Measurements from ENCODE around the gene PLCG1. TPM values are rescaled to one million over a fixed set of nuclear protein-coding genes. Genes with fewer than 3 reads are reported as not detected.

Gene PLCG1
- polyA plus RNA-seq, 12 donors: 34.2 to 123 (median 82.0) TPM; not detected in 1

- no peak for DNase-seq
Observed at GRCh38 chr20:41141153-41141815, 3.9 kb downstream of the PLCG1 start.

- DNase-seq: no peak
Observed at GRCh38 chr20:41142245-41142644, 4.9 kb downstream of the PLCG1 start.

- no peak for DNase-seq
Observed at GRCh38 chr20:41142919-41143318, 5.6 kb downstream of the PLCG1 start.

- DNase-seq: no peak
Observed at GRCh38 chr20:41143354-41143753, 6.0 kb downstream of the PLCG1 start.

GRCh38 chr20:41145317-41145716 lies 8.0 kb downstream of the PLCG1 start:
- DNase-seq: no peak

- no peak for DNase-seq
Observed at GRCh38 chr20:41145821-41146620, 8.7 kb downstream of the PLCG1 start.

GRCh38 chr20:41147767-41148191 lies 10.4 kb downstream of the PLCG1 start:
- no peak for DNase-seq

- no peak for DNase-seq
Observed at GRCh38 chr20:41148942-41149341, 11.6 kb downstream of the PLCG1 start.

- no peak for DNase-seq
Observed at GRCh38 chr20:41150664-41151063, 13.3 kb downstream of the PLCG1 start.

GRCh38 chr20:41151134-41151869 lies 14.0 kb downstream of the PLCG1 start:
- DNase-seq: no peak

GRCh38 chr20:41152108-41152757 lies 14.9 kb downstream of the PLCG1 start:
- DNase-seq: no peak

- no peak for DNase-seq
Observed at GRCh38 chr20:41154436-41155176, 17.3 kb downstream of the PLCG1 start.

- DNase-seq: no peak
Observed at GRCh38 chr20:41155261-41155660, 17.9 kb downstream of the PLCG1 start.

- no peak for DNase-seq
Observed at GRCh38 chr20:41158082-41158625, 20.8 kb downstream of the PLCG1 start.

- DNase-seq: no peak
Observed at GRCh38 chr20:41159547-41159946, 22.2 kb downstream of the PLCG1 start.

GRCh38 chr20:41160686-41161085 lies 23.3 kb downstream of the PLCG1 start:
- DNase-seq: no peak

- no peak for DNase-seq
Observed at GRCh38 chr20:41161886-41162285, 24.5 kb downstream of the PLCG1 start.

GRCh38 chr20:41162396-41162795 lies 25.1 kb downstream of the PLCG1 start:
- no peak for DNase-seq

- DNase-seq: no peak
Observed at GRCh38 chr20:41163821-41164220, 26.5 kb downstream of the PLCG1 start.

GRCh38 chr20:41165001-41165882 lies 27.9 kb downstream of the PLCG1 start:
- no peak for DNase-seq
